GM23338 (cell line): ENCODE results near the gene CLDN16.

Experiments used
- CREB1 ChIP-seq: fragments of 250-450 bp; sonication (Bioruptor Pico); IDR thresholded peaks from 2 replicates; pipeline ENCODE4 v1.5.0; 2020; ENCODE audit warnings: low read depth, mild to moderate bottlenecking, moderate library complexity
- EZH2 ChIP-seq: fragments of 200-600 bp; sonication (generic); IDR thresholded peaks from one replicate; pipeline ENCODE4 v1.8.0; 2017; ENCODE audit warnings: antibody characterized with exemption, mild to moderate bottlenecking, low read depth; ENCODE audit not compliant: unreplicated experiment
- EZH2phosphoT487 ChIP-seq: fragments of 200-600 bp; sonication (generic); IDR thresholded peaks from one replicate; pipeline ENCODE4 v1.8.1; 2018; ENCODE audit warnings: antibody characterized with exemption; ENCODE audit not compliant: unreplicated experiment
- JUNB ChIP-seq: IDR thresholded peaks from one replicate; pipeline ENCODE4 v1.6.1; 2016; ENCODE audit warnings: antibody characterized with exemption; ENCODE audit not compliant: unreplicated experiment
- POLR2AphosphoS5 ChIP-seq: IDR thresholded peaks from 2 replicates; pipeline ENCODE4 v1.6.1; 2016; ENCODE audit warnings: antibody characterized with exemption, low read depth
- REST ChIP-seq: IDR thresholded peaks from one replicate; pipeline ENCODE4 v1.6.1; 2018; ENCODE audit warnings: antibody characterized with exemption; ENCODE audit not compliant: unreplicated experiment
- STAT1 ChIP-seq: IDR thresholded peaks from one replicate; pipeline ENCODE4 v1.6.1; 2016; ENCODE audit warnings: antibody characterized with exemption; ENCODE audit not compliant: unreplicated experiment
- ZNF114 ChIP-seq: fragments of 250-450 bp; sonication (Bioruptor Pico); IDR thresholded peaks from 2 replicates; pipeline ENCODE4 v1.5.0; 2020; ENCODE audit warnings: mild to moderate bottlenecking, moderate library complexity
- ZNF462 ChIP-seq: fragments of 250-450 bp; sonication (Bioruptor Pico); IDR thresholded peaks from 2 replicates; pipeline ENCODE4 v1.5.0; 2020; ENCODE audit warnings: mild to moderate bottlenecking, moderate library complexity
- TF ChIP-seq, protein P1 (sequence below), 2 experiments: fragments of 200-600 bp in 1 of 2; sonication (generic) in 1 of 2; conservative IDR thresholded peaks; 2 replicates each; pipeline versions ENCODE4 v1.5.1 to v1.6.1; 2016 to 2017; ENCODE audit warnings: antibody characterized with exemption in 2 of 2, low read depth in 2 of 2, mild to moderate bottlenecking in 2 of 2, moderate library complexity in 1 of 2
- TF ChIP-seq, protein P2 (sequence below): IDR thresholded peaks from 2 replicates; pipeline ENCODE4 v1.6.1; 2016; ENCODE audit warnings: antibody characterized with exemption

GRCh38 chr3:190356246-190356645 is 31.7 kb upstream of the CLDN16 start:
- TF ChIP-seq, protein P1, sequence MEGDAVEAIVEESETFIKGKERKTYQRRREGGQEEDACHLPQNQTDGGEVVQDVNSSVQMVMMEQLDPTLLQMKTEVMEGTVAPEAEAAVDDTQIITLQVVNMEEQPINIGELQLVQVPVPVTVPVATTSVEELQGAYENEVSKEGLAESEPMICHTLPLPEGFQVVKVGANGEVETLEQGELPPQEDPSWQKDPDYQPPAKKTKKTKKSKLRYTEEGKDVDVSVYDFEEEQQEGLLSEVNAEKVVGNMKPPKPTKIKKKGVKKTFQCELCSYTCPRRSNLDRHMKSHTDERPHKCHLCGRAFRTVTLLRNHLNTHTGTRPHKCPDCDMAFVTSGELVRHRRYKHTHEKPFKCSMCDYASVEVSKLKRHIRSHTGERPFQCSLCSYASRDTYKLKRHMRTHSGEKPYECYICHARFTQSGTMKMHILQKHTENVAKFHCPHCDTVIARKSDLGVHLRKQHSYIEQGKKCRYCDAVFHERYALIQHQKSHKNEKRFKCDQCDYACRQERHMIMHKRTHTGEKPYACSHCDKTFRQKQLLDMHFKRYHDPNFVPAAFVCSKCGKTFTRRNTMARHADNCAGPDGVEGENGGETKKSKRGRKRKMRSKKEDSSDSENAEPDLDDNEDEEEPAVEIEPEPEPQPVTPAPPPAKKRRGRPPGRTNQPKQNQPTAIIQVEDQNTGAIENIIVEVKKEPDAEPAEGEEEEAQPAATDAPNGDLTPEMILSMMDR (conservative IDR thresholded peaks at IDR 0.05; ENCODE audit: low read depth in 2 of 2) = no peak
- TF ChIP-seq EZH2 = no peak
- no peak for TF ChIP-seq REST
- no peak for TF ChIP-seq POLR2AphosphoS5
- no peak for TF ChIP-seq EZH2phosphoT487
- TF ChIP-seq CREB1 (CRISPR knock-in tag) = no peak
- TF ChIP-seq ZNF462 (CRISPR knock-in tag) = no peak
- TF ChIP-seq JUNB = no peak
- no peak for TF ChIP-seq ZNF114 (CRISPR knock-in tag)
- TF ChIP-seq, protein P2, sequence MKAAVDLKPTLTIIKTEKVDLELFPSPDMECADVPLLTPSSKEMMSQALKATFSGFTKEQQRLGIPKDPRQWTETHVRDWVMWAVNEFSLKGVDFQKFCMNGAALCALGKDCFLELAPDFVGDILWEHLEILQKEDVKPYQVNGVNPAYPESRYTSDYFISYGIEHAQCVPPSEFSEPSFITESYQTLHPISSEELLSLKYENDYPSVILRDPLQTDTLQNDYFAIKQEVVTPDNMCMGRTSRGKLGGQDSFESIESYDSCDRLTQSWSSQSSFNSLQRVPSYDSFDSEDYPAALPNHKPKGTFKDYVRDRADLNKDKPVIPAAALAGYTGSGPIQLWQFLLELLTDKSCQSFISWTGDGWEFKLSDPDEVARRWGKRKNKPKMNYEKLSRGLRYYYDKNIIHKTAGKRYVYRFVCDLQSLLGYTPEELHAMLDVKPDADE = no peak
- TF ChIP-seq STAT1 = no peak
